Loucy (cell line): ENCODE measurements around the gene CFAP157.

Source experiments
- CTCF ChIP-seq: fragments of 200-600 bp; sonication (generic); conservative IDR thresholded peaks from 2 replicates; pipeline ENCODE4 v1.5.1; 2014; ENCODE audit warnings: mild to moderate bottlenecking, antibody characterized with exemption, low read length
- EZH2phosphoT487 ChIP-seq: fragments of 200-600 bp; IDR thresholded peaks from 2 replicates; pipeline ENCODE4 v1.6.1; 2018; ENCODE audit warnings: antibody characterized with exemption, mild to moderate bottlenecking, moderate library complexity, borderline replicate concordance

- TF ChIP-seq CTCF (no peak), EZH2phosphoT487 (no peak)
These were observed 14.6 kb downstream of the CFAP157 start for GRCh38 chr9:127721391-127721821.
